Measurements from ENCODE around the gene HJV.

HJV gene

DNA sequence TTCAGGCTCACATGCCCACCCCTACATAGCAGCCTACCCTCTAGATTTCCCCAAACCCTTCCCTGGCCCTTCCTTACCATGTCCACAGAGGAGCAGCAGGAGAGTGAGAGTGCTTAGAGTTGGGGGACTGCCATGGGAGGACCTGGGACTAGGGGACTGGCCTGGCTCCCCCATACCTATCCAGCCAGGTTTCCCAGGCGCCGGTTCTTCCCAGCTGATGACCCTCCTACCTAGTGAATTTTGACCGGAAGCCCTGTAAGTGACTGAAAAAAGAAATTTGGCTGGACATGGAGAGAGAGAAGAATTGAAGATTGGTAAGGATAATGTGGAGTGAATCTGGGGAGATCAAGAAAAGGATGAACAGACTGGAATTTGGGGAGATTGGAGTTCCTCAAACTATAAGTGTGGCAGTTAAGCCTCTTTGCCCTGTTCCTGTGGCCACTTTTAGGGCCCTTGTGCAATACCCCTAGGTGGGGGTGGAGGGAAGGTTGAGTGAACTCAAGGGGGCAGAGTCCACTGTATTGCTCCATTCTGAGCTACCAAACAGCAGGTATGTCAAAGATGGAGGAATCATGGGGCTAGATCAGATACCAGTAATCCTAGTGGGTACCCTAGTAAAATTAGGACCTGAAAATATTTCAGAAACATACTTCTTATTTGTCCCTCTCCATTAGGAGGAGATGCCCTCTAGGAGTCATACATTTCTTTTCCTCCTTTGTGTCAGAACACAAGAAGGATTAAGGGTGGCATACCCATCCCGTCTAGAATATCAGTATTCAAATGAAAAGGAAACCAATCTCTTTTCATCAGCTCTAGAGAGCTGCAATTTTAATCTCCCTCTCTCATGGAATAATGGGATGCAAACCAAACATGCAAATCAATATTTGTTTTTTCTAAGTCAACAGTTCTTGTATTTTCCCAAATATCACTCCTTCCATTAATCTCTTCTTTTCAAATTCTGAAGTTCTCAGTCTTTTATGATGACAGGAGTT lies 1.2 kb downstream of the HJV start:
- Histone ChIP-seq H3K9ac (ENCODE audit: low read length) (no peak overlapping the region), H3K27me3 (ENCODE audit: control insufficient read depth in 1 of 2, insufficient read depth in 2 of 2, low read length in 2 of 2) (peaks cover 16% of the 10 kb centered on the region in 2 donors), H3K36me3 (ENCODE audit: insufficient read depth, low read length) (no peaks in the 10 kb centered on the region), H3K4me1 (ENCODE audit: insufficient read depth, low read length) (peaks cover 9% of the 10 kb centered on the region), H3K27ac (ENCODE audit: low read depth, low read length) (no peak overlapping the region), H3K9me3 (ENCODE audit: low read length) (no peaks in the 10 kb centered on the region), H3K4me3 (ENCODE audit: low read depth in 1 of 2, low read length in 2 of 2) (no peak overlapping the region)

DNA sequence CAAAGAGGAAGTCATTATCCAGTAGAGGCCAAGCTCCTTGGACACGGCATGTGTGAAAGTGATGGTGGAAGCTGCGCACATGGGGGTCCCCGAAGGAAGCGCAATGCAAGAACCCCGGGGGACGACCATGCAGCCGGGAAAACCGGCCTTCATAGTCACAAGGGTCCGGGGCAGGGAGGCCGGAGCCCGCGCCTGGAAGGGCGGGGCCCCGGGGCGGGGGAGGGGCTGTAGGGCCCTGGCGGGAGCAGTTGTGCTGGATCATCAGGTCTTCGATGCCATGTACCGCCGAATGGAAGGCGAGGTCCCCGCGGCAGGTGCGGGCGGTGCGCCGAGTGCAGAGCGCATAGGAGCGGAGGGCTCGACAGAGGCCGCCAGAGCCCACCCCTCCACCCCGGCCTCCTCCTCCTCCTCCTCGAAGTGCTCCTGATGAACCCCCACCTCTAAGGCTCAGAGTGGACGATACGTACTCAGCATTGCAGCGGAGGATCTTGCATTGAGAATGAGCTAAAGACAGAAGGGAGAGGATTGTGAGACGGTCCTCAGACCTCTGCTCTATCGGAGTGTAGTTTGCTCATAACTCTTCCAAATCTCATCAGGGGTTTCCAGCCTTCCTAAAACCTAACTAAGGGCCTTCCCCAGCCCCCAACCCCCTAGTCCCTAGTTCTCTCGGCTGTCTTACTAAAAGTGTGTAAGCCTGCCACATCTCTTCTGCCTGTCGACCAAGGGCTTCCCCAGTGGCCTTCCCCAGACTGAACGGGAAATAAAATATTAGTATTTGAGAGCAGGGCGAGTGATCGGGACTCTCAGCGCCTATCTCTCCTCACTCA lies 2.1 kb downstream of the HJV start:
- Histone ChIP-seq H3K36me3 (ENCODE audit: insufficient read depth, low read length) (no peaks in the 10 kb centered on the region), H3K27ac (ENCODE audit: low read depth, low read length) (no peak overlapping the region), H3K9ac (ENCODE audit: low read length) (no peak overlapping the region), H3K9me3 (ENCODE audit: low read length) (no peaks in the 10 kb centered on the region), H3K27me3 (ENCODE audit: control insufficient read depth in 1 of 2, insufficient read depth in 2 of 2, low read length in 2 of 2) (peaks cover 16% of the 10 kb centered on the region in 2 donors), H3K4me3 (ENCODE audit: low read depth in 1 of 2, low read length in 2 of 2) (peak overlapping the region in 1 of 2 donors; percentile 17), H3K4me1 (ENCODE audit: insufficient read depth, low read length) (peaks cover 9% of the 10 kb centered on the region)

DNA sequence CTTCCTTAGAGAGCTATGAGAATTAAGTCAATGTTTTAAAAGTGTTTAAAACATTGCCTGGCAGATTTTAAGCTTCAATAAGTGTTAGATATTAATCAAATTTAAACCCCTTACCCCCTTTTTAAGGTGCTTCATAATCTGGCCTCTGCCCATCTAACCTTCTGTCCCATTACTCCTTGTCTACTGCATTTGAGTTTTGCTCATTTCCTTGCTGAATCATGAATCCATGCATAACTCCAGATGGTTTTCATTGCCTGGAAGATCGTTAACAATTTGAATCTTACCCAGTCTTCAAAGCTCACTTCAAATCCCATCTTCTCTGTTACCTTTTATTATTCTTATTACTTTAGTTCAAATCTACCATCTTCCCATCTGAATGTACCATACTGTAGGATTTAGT lies 4.6 kb downstream of the HJV start:
- Histone ChIP-seq H3K9me3 (ENCODE audit: low read length) (no peaks in the 10 kb centered on the region), H3K27me3 (ENCODE audit: control insufficient read depth in 1 of 2, insufficient read depth in 2 of 2, low read length in 2 of 2) (peaks cover 16% of the 10 kb centered on the region in 2 donors), H3K4me1 (ENCODE audit: insufficient read depth, low read length) (peaks cover 9% of the 10 kb centered on the region), H3K36me3 (ENCODE audit: insufficient read depth, low read length) (no peaks in the 10 kb centered on the region), H3K4me3 (ENCODE audit: low read depth in 1 of 2, low read length in 2 of 2) (no peak overlapping the region), H3K9ac (ENCODE audit: low read length) (no peak overlapping the region), H3K27ac (ENCODE audit: low read depth, low read length) (no peak overlapping the region)

DNA sequence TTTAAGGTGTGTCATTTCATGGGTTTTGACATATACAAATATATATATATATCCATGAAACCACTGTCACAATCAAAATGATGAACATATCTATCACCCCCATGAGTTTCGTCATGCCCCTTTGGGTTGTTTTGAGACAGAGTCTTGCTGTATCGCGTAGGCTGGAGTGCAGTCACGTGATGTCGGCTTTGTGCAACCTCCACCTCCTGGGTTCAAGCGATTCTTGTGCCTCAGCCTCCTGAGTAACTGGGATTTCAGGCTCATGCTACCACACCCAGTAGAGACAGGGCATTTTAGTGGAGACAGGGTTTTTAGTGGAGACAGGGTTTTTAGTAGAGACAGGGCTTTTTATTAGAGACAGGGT lies 8.0 kb downstream of the HJV start:
- Histone ChIP-seq H3K9me3 (ENCODE audit: low read length) (no peaks in the 10 kb centered on the region), H3K4me1 (ENCODE audit: insufficient read depth, low read length) (no peaks in the 10 kb centered on the region), H3K4me3 (ENCODE audit: low read depth in 1 of 2, low read length in 2 of 2) (no peak overlapping the region), H3K9ac (ENCODE audit: low read length) (no peak overlapping the region), H3K27me3 (ENCODE audit: control insufficient read depth in 1 of 2, insufficient read depth in 2 of 2, low read length in 2 of 2) (no peaks in the 10 kb centered on the region), H3K36me3 (ENCODE audit: insufficient read depth, low read length) (no peaks in the 10 kb centered on the region), H3K27ac (ENCODE audit: low read depth, low read length) (no peak overlapping the region)

DNA sequence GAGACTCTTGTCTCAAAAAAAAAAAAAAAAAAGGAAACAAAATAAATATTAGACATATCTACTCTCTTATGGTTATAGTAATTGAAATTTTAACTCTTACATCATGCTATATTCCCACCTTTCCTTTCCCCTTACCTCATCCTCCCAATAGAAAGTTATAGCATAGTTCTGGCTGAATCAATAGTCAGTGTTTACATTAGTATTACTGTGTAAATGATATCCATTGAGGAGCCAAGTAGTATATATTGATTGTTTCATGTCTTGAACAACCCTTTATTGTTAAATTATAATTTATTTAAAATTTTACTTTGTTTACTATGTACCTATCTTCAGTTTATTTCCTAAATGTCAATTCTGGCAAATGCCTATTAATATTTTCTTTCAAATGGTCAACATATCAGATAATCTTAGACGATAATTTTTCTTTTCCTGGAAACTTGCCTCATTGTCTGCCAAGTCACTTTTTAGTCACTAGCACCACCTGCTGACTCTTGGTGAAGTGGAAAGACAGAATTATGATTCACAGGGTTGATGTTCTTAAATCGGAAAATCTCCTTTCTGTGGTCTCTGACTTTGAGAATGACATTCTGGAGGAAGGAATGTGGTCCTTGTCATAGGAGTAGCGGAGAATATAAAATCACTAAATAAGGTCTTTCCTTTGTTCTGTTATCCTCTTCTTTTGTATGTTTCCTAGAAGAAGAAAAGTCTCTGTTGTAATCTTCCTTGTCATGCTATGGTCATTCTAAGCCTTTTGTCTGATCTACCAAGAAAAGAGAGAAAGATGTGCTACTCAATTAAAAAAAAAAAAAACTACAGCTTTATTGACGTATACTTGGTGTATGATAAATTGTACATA lies 8.6 kb downstream of the HJV start:
- Histone ChIP-seq H3K4me3 (ENCODE audit: low read depth in 1 of 2, low read length in 2 of 2) (no peak overlapping the region), H3K4me1 (ENCODE audit: insufficient read depth, low read length) (no peaks in the 10 kb centered on the region), H3K27me3 (ENCODE audit: control insufficient read depth in 1 of 2, insufficient read depth in 2 of 2, low read length in 2 of 2) (no peaks in the 10 kb centered on the region), H3K36me3 (ENCODE audit: insufficient read depth, low read length) (no peaks in the 10 kb centered on the region), H3K9ac (ENCODE audit: low read length) (no peak overlapping the region), H3K27ac (ENCODE audit: low read depth, low read length) (no peak overlapping the region), H3K9me3 (ENCODE audit: low read length) (no peaks in the 10 kb centered on the region)

DNA sequence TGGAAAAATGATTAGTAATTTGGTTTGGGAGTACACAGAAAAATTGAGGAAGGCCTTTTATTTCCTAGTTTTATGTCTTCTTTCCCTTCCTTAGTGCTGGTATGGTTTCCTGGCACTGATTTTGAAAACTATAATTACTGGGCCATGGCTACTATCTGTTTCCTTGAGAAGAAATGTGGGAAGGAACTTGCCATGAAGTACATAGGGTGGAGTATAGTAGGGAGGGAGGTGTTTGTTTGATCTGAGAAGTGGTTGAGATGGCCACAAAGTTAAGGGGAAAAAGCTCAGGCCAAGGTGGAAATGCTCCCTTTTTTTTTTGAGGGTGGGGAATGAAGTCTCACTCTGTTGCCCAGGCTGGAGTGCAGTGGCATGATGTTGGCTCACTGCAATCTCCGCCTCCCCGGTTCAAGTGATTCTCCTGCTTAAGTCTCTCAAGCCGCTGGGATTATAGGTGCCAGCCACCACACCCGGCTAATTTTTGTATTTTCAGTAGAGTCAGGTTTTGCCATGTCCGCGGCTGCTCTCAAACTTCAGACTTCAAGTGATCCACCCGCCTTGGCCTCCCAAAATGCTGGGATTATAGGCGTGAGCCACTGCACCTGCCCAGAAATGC lies 11.3 kb downstream of the HJV start:
- Histone ChIP-seq H3K4me1 (ENCODE audit: insufficient read depth, low read length) (no peaks in the 10 kb centered on the region), H3K9ac (ENCODE audit: low read length) (no peak overlapping the region), H3K36me3 (ENCODE audit: insufficient read depth, low read length) (no peaks in the 10 kb centered on the region), H3K27ac (ENCODE audit: low read depth, low read length) (no peak overlapping the region), H3K9me3 (ENCODE audit: low read length) (no peaks in the 10 kb centered on the region), H3K4me3 (ENCODE audit: low read depth in 1 of 2, low read length in 2 of 2) (no peak overlapping the region), H3K27me3 (ENCODE audit: control insufficient read depth in 1 of 2, insufficient read depth in 2 of 2, low read length in 2 of 2) (no peaks in the 10 kb centered on the region)

DNA sequence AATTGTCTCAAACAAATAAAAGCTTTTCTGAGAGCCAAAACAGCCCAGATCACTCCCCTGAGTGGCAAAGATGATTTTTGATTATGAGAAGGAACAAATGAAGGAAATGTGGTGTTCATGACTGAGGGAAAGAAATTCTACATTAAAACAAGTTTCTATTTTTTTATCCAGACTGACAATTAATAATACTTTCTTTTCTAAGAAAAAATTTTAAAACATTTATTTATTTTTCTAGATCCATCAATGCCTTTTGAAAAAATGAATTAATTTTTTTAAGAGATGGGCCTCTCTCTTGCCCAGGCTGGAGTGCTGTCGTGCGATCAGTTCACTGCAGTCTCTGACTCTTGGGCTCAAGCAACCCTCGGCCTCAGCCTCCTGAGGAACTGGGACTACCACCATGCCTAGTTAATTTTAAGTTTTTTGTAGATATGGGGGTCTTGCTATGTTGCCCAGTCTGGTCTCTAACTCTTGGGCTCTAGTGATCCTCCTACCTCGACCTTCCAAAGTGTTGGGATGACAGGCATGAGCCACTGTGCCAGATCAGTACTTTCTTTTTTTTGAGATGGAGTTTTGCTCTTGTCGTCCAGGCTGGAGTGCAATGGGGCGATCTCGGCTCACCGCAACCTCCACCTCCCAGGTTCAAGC lies 13.9 kb downstream of the HJV start:
- Histone ChIP-seq H3K36me3 (ENCODE audit: insufficient read depth, low read length) (no peaks in the 10 kb centered on the region), H3K4me1 (ENCODE audit: insufficient read depth, low read length) (no peaks in the 10 kb centered on the region), H3K27me3 (ENCODE audit: control insufficient read depth in 1 of 2, insufficient read depth in 2 of 2, low read length in 2 of 2) (no peaks in the 10 kb centered on the region), H3K9me3 (ENCODE audit: low read length) (no peaks in the 10 kb centered on the region), H3K27ac (ENCODE audit: low read depth, low read length) (no peak overlapping the region), H3K4me3 (ENCODE audit: low read depth in 1 of 2, low read length in 2 of 2) (no peak overlapping the region), H3K9ac (ENCODE audit: low read length) (no peak overlapping the region)

DNA sequence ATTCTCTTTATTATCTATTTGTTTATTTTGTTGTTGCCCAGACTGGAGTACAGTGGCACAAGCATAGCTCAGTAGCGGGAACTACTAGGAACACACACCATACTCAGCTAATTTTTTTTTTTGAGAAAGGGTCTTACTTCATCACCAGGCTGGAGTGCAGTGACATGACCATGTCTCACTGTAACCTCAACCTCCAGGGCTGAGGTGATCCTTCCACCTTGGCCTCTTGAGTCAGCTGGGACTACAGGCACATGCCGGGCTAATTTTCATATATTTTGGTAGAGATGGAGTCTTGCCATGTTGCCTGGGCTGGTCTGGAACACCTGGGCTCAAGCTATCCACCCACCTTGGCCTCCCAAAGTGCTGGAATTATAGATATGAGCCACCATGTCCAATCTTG lies 19.8 kb downstream of the HJV start:
- Histone ChIP-seq H3K27me3 (ENCODE audit: control insufficient read depth in 1 of 2, insufficient read depth in 2 of 2, low read length in 2 of 2) (no peaks in the 10 kb centered on the region), H3K27ac (ENCODE audit: low read depth, low read length) (no peak overlapping the region), H3K4me3 (ENCODE audit: low read depth in 1 of 2, low read length in 2 of 2) (no peak overlapping the region), H3K9ac (ENCODE audit: low read length) (no peak overlapping the region), H3K36me3 (ENCODE audit: insufficient read depth, low read length) (no peaks in the 10 kb centered on the region), H3K4me1 (ENCODE audit: insufficient read depth, low read length) (peaks cover 36% of the 10 kb centered on the region), H3K9me3 (ENCODE audit: low read length) (no peaks in the 10 kb centered on the region)

DNA sequence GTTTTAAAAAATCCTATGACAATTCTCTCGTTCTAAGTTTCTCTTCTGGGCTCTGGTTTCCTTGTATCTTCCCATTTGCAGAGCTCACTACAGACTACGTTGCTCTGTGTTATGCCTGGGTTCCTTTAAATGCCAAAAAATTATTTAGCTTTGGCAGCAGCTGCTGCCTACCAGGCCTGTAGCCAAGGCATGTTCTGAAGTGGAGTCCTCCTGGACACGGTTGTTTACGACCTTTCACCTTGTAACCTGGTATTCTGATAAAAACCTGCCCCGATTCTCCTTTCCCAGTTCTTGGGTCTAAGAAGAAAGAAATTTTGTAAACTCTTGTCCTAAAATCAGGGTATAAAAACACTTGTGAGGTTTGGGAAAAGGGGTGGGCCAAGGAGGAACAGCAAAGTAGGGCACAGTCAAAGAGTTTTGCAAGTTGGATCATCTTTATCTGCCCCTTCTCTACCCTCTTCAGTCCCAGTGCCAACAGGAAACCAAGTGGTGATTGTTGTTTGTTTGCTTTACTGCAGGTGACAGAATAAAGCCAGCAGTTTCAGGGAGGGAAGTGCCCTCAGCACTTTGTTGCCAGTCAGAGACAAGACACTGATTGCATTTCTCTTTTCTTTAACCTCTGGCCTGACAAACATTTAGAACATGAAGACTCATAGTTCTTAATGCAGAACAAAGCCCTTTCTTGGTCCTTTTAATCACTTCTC lies 22.1 kb downstream of the HJV start:
- H3K27me3 ChIP-seq (ENCODE audit: control insufficient read depth in 1 of 2, insufficient read depth in 2 of 2, low read length in 2 of 2) = no peaks in the 10 kb centered on the region
- H3K4me1 ChIP-seq (ENCODE audit: insufficient read depth, low read length) = peaks cover 36% of the 10 kb centered on the region
- H3K36me3 ChIP-seq (ENCODE audit: insufficient read depth, low read length) = peaks cover 10% of the 10 kb centered on the region
- H3K27ac ChIP-seq (ENCODE audit: low read depth, low read length) = peak overlapping the region; percentile 97
- no peaks in the 10 kb centered on the region for H3K9me3 ChIP-seq (ENCODE audit: low read length)
- peak overlapping the region in 1 of 2 donors; percentile 88 for H3K4me3 ChIP-seq (ENCODE audit: low read depth in 1 of 2, low read length in 2 of 2)
- H3K9ac ChIP-seq (ENCODE audit: low read length) = peak overlapping the region; percentile 96

DNA sequence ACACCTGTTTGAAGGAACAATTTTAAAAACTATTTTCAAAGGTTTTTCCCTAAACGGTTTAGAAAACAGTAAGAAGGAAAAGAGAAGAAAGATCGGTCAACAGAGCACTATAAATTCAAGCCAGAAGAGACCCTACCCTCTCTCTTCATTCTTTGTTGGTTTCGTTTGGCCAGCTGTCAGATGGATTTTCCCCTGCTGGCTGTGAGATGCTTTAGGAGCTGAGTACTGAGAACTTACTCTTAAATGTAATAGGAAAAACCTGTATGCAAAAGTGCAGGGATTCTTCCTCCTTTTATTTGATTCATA lies 23.9 kb downstream of the HJV start:
- peak overlapping the region; percentile 96 for H3K9ac ChIP-seq (ENCODE audit: low read length)
- H3K4me1 ChIP-seq (ENCODE audit: insufficient read depth, low read length) = peaks cover 44% of the 10 kb centered on the region
- H3K36me3 ChIP-seq (ENCODE audit: insufficient read depth, low read length) = peaks cover 28% of the 10 kb centered on the region
- no peaks in the 10 kb centered on the region for H3K27me3 ChIP-seq (ENCODE audit: control insufficient read depth in 1 of 2, insufficient read depth in 2 of 2, low read length in 2 of 2)
- no peaks in the 10 kb centered on the region for H3K9me3 ChIP-seq (ENCODE audit: low read length)
- H3K27ac ChIP-seq (ENCODE audit: low read depth, low read length) = peak overlapping the region; percentile 97
- H3K4me3 ChIP-seq (ENCODE audit: low read depth in 1 of 2, low read length in 2 of 2) = peak overlapping the region; percentile 70 to 88

Data from muscle layer of colon (tissue), 2 donors.